ENCODE results near the gene TNNI3.
"Not testable (repeated sequence)": the region's sequence is repeated elsewhere in the genome, so short reads cannot be mapped to it uniquely, and the experiment has no call there.

Gene TNNI3

GRCh38 chr19:55157064-55157908 is at the start of gene TNNI3:
TSS of gene TNNI3 (minus strand) at chr19:55157732. CDS start at chr19:55157589, 143 bp downstream.
- DNase-seq: no peak

- no peak for DNase-seq
These were observed 49.4 kb upstream of the TNNI3 start for GRCh38 chr19:55206664-55207500.

- DNase-seq: not testable (repeated sequence)
These were observed 44.7 kb upstream of the TNNI3 start for GRCh38 chr19:55202199-55202598.

- DNase-seq: no peak
These were observed 42.2 kb upstream of the TNNI3 start for GRCh38 chr19:55199620-55200204.

- DNase-seq: no peak
These were observed 41.1 kb upstream of the TNNI3 start for GRCh38 chr19:55198651-55199050.

- DNase-seq: no peak
These were observed 40.0 kb upstream of the TNNI3 start for GRCh38 chr19:55197528-55197927.

GRCh38 chr19:55196803-55197202 is 39.3 kb upstream of the TNNI3 start:
- no peak for DNase-seq

- DNase-seq: no peak
These were observed 35.9 kb upstream of the TNNI3 start for GRCh38 chr19:55193481-55193880.

- DNase-seq: no peak
These were observed 31.9 kb upstream of the TNNI3 start for GRCh38 chr19:55189403-55189835.

GRCh38 chr19:55188625-55189024 is 31.1 kb upstream of the TNNI3 start:
- DNase-seq: no peak

- no peak for DNase-seq
These were observed 28.5 kb upstream of the TNNI3 start for GRCh38 chr19:55186080-55186479.

GRCh38 chr19:55181740-55182139 is 24.2 kb upstream of the TNNI3 start:
- no peak for DNase-seq

- DNase-seq: no peak
These were observed 22.3 kb upstream of the TNNI3 start, which contains the start of gene SYT5 for GRCh38 chr19:55179606-55180484. TSS of gene SYT5 (minus strand) at chr19:55180289. CDS start at chr19:55179041, 1,248 bp downstream.

GRCh38 chr19:55178781-55179599 is 21.5 kb upstream of the TNNI3 start:
- DNase-seq: no peak

GRCh38 chr19:55176076-55176475 is 18.5 kb upstream of the TNNI3 start:
- DNase-seq: no peak

GRCh38 chr19:55175117-55175867 is 17.8 kb upstream of the TNNI3 start:
- DNase-seq: no peak

- no peak for DNase-seq
These were observed 17.0 kb upstream of the TNNI3 start for GRCh38 chr19:55174425-55175116.

GRCh38 chr19:55173714-55174409 is 16.3 kb upstream of the TNNI3 start:
- DNase-seq: no peak

GRCh38 chr19:55173186-55173713 is 15.7 kb upstream of the TNNI3 start:
- no peak for DNase-seq
